Anterior cingulate cortex (tissue), 58 donors: ENCODE data around the gene GCNT1.
"Not testable (repeated sequence)": the region's sequence is repeated elsewhere in the genome, so short reads cannot be mapped to it uniquely, and the experiment has no call there.

Experiments
- DNase-seq, 58 donors: peaks; one replicate each; lab custom pipeline; 2025; lab: John Stamatoyannopoulos, UW

The GCNT1 gene

GRCh38 chr9:76530458-76531110, 71.6 kb downstream of the GCNT1 start:
- no peak for DNase-seq

DNA sequence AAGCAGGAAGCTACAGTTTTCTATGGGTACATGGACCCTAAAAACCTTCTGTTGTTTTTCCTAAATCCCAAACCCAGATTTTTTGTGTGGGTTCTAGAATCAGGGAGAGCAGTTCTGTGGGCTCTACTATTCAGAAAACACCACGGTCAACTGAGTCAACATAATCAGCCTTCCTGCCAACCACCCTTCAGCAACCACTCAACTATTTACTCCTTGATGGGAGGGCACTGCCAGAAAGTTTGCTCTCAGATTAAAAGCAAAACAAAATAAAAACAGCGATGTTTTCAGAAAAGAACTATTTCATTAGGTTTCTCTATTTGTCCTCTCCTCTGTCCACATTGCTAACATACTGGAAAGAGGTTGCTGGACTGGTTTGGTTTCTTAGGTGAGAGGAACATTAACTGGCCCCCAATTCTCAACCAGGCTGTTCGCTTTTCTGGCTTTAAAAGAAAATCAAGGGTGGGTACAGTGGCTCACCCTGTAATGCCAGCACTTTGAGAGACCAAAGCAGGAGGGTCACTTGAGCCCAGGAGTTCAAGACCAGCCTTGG, 72.3 kb downstream of the GCNT1 start:
- DNase-seq: no peak

DNA sequence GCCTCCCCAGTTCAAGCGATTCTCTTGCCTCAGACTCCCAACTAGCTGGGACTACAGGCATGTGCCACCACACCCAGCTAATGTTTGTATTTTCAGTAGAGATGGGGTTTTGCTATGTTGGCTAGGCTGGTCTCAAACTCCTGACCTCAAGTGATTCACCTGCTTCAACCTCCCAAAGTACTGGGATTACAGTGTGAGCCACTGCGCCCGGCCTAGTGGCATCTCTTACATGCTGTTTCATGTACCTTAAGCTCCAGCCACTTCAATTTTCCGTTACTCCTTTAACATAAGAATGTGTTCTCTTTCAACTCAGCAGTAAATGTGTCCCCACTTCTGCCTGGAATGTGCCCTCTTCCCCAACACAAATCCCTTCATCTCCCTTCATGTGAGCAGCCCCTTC, 73.9 kb downstream of the GCNT1 start:
- not testable (repeated sequence) for DNase-seq

DNA sequence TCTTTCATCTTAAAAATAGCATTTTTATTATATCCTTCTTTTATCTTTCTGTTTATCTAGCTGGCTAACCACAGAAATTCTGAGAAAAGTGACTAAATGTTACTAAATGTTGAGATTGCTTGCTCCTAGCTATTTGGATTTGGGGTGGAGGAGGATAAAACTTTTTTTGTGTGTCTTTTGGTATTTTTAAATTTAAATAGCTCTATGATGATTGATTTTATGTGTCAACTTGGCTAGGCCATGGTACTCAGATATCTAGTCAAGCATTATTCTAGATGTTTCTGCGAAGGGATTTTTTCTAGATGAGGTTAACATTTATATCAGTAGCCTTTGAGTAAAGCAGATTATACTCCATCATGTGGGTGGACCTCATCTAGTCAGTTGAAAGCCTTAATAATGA, 75.0 kb downstream of the GCNT1 start:
- DNase-seq: no peak

GRCh38 chr9:76537150-76537646, 78.2 kb downstream of the GCNT1 start:
- DNase-seq: peak in 17 of 58 donors; percentile 2 to 77 (median 9)

DNA sequence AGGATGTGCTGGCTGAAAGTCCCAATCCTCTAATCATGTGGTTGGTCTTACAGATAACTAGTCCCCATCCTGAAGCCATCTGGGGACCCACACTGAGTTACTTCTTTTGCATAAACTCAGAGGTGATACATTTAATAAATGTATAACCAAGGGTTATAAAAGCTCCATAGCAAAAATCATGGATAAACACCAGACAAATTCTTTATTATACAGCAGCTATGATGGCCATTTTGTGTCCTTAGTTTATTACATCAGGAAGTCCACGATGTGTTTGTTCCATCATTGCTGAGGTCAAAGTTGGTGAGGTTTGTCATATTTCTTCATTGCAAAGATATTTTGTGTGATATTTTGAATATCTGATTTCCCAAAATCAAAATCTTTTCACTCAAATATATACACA, 80.2 kb downstream of the GCNT1 start:
- no peak for DNase-seq

GRCh38 chr9:76542360-76542759, 83.4 kb downstream of the GCNT1 start:
- no peak for DNase-seq

DNA sequence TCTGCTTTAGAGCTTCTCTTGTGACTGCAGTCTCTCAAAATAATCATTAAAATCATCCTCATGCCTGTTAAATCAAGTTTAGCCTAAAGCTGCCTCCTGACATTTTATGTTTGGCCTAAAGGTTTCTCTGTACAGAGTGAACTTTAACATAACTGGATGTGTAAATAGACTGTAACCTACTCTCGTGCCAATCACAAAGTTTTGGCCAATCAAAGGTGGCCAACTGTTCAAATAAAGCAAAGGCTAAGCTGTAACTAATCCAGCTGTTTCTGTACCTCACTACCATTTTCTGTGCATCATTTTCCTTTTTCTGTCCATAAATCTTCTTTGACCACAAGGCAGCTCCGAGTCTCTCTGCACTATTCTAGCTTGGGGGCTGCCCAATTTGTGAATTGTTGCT, 86.2 kb downstream of the GCNT1 start:
- no peak for DNase-seq

DNA sequence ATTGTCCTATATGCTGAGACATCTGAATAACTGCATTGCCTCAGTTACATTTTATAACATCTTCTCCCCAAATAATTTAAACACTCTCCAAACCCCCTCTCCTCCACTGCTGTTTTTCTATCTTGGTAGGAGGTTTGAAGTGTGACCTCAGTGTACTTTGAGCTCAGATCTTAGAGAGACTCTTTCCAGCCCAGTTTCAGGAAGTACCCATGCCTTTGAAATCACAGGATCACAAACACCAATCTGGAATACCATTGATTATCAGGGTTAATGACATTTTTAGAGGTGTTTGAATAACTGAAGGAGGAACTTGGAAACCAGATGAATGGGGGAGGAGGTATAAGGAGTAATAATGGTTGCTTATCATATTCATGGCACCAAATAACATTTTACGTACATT, 93.2 kb downstream of the GCNT1 start:
- DNase-seq: no peak

GRCh38 chr9:76552751-76553455, 93.9 kb downstream of the GCNT1 start:
- no peak for DNase-seq

DNA sequence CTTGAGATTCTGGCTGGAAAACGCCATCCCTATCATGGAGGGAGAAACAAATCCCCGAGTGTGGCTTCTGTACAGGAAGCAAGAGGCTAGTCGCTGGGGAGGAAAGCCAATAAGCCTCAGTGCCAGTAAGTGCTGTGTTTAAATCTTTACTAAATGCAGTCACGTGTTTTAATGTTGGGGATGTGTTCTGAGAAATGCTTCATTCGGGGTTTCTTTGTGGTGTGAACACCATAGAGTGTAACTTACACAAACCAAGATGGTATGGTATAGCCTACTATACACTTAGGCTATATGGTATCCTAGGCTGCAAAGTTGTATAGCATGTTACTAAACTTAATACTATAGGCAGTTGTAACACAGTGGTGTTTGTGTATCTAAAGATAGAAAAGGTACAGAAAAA, 94.7 kb downstream of the GCNT1 start:
- no peak for DNase-seq
